AG09309 (cell line): ENCODE measurements around the gene INO80C.

Experiments used
- DNase-seq: peaks from one replicate; pipeline ENCODE4 v3.0.0-alpha.2; 2010; ENCODE audit warnings: low read depth
- H3K4me3 ChIP-seq: 2 replicates; pipeline ENCODE4 v1.5.1; 2011; ENCODE audit warnings: mild to moderate bottlenecking, low read depth, low read length, moderate library complexity; ENCODE audit not compliant: control insufficient read depth
- TF ChIP-seq, protein P1 (sequence below): IDR thresholded peaks from 2 replicates; pipeline ENCODE4 v1.5.1; 2011; ENCODE audit warnings: mild to moderate bottlenecking, low read depth, low read length, inconsistent platforms; ENCODE audit not compliant: insufficient read depth, control insufficient read depth; ENCODE audit errors: missing control alignments

The INO80C gene

DNA sequence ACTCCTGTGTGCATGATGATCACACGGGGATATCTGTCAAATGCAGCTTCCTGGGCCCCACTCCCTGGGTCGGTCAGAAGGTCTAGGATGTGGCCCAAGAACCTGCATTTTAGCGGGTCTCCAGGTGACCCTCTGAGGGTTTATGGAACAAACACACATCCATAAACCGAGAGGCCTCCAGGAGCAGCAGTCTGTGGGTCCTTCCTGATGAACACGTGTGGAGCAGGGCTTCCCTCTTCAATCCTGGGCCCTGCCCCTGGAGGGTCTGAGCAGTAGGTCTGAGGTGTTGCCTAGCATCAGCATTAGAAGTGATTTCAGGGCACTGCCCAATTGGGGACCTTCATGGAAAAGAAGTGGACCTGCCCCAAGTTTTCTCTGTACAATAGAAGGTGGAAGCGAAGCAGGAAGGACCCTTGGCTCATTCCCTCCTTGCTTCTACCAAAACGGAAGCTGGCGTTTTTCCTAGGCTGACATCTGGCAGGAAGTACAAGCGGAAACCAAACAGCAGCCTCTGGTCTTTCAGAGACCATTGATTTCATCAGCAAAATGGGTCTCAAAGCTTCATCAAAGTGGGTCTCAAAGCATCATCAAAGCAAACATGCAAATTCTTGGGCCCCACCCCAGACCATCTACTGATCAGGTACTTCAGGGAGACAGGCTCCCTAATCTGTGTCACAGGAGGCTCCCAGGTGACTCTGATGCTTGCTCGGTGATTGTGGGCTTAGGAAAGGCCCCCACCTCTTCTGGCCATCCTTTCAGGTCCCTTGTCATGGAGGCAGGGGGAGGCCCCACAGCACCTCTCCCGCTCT is 30.7 kb downstream of the INO80C start:
- no peak for DNase-seq
- H3K4me3 ChIP-seq: no peak overlapping the region
- TF ChIP-seq, protein P1, sequence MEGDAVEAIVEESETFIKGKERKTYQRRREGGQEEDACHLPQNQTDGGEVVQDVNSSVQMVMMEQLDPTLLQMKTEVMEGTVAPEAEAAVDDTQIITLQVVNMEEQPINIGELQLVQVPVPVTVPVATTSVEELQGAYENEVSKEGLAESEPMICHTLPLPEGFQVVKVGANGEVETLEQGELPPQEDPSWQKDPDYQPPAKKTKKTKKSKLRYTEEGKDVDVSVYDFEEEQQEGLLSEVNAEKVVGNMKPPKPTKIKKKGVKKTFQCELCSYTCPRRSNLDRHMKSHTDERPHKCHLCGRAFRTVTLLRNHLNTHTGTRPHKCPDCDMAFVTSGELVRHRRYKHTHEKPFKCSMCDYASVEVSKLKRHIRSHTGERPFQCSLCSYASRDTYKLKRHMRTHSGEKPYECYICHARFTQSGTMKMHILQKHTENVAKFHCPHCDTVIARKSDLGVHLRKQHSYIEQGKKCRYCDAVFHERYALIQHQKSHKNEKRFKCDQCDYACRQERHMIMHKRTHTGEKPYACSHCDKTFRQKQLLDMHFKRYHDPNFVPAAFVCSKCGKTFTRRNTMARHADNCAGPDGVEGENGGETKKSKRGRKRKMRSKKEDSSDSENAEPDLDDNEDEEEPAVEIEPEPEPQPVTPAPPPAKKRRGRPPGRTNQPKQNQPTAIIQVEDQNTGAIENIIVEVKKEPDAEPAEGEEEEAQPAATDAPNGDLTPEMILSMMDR: no peak

- TF ChIP-seq, protein P1: no peak
- no peak overlapping the region for H3K4me3 ChIP-seq
- DNase-seq: no peak
These were observed 31.4 kb downstream of the INO80C start for GRCh38 chr18:35466334-35466733.

DNA sequence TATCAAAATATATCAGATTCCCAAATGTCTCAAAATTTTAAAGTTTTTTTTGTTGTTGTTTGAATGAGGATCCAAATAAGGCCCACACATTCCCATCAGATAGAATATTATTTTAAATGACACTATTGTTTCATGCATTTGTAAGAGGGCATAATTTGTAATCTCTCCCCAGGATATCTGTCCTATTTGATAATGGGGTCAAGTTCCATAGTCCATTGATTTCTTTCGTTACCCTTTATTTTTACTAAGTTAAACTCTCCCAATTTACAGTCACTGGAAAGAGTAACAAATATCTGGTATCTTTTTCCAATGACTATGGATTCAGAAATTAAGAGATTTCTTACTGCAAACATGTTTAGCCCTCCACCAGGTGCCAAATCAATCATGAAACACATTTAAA is 32.4 kb downstream of the INO80C start:
- TF ChIP-seq, protein P1: no peak
- DNase-seq: no peak
- no peak overlapping the region for H3K4me3 ChIP-seq

DNA sequence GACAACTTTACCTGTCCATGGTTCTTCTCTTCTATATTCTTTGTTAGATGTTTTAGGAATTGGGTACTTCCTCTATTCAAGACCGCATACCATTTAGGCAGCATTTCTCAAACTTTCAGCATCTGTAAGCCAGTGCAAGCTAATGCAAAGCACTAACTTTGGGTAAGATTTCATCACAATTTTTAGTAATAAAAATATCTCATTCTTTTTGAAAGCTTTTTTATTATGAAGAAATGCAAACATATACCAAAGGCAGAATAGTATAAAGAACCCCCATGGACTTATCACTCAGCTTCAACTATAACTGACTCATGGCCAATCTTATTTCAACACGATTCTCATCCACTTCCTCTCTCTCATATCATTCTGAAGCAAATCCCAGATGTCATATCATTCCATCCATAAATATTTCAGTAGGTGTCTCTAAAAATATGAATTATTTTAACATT is 32.9 kb downstream of the INO80C start:
- DNase-seq: no peak
- TF ChIP-seq, protein P1: no peak
- H3K4me3 ChIP-seq: no peak overlapping the region

DNA sequence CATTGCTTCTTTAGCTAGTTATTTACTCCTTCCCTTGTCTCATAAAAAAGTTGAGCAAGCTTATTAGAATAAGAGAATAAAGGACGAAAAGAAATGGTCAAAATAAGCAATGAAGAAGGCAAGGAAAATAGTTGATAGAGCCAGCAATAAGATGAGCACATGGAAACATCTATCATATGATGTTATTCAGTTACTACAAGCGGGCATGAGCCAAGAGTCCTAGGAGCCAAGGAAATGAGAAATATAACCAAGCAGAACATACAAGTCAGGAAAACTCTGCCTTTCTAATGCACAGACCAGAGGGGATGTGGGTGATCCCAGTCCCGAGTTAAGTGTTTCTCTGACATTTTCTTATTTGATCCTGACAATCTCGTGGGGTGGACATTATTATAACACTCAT is 33.9 kb downstream of the INO80C start:
- no peak overlapping the region for H3K4me3 ChIP-seq
- TF ChIP-seq, protein P1: no peak
- DNase-seq: no peak

- TF ChIP-seq, protein P1: no peak
- no peak overlapping the region for H3K4me3 ChIP-seq
- DNase-seq: no peak
These were observed 34.7 kb downstream of the INO80C start for GRCh38 chr18:35463050-35463449.
